Ishikawa (cell line): ENCODE data around the gene LDHAL6B.

Source experiments
- CEBPB ChIP-seq: IDR thresholded peaks from 2 replicates; pipeline ENCODE4 v1.6.1; 2012
- CREB1 ChIP-seq: IDR thresholded peaks from 2 replicates; pipeline ENCODE4 v1.6.1; 2012; ENCODE audit warnings: low read depth
- EGR1 ChIP-seq: IDR thresholded peaks from 2 replicates; pipeline ENCODE4 v1.6.1; 2012
- EP300 ChIP-seq: IDR thresholded peaks from 2 replicates; pipeline ENCODE4 v1.6.1; 2012; ENCODE audit warnings: borderline replicate concordance
- FOXM1 ChIP-seq: IDR thresholded peaks from 2 replicates; pipeline ENCODE4 v1.6.1; 2012; ENCODE audit warnings: low read depth, borderline replicate concordance
- MAX ChIP-seq: IDR thresholded peaks from 2 replicates; pipeline ENCODE4 v1.6.1; 2012
- NFIC ChIP-seq: IDR thresholded peaks from 2 replicates; pipeline ENCODE4 v1.6.1; 2012
- RAD21 ChIP-seq: IDR thresholded peaks from 2 replicates; pipeline ENCODE4 v1.6.1; 2012; ENCODE audit warnings: low read depth
- REST ChIP-seq: IDR thresholded peaks from 2 replicates; pipeline ENCODE4 v1.6.1; 2012; ENCODE audit warnings: low read depth, mild to moderate bottlenecking
- TAF1 ChIP-seq: IDR thresholded peaks from 2 replicates; pipeline ENCODE4 v1.6.1; 2012; ENCODE audit warnings: low read depth, mild to moderate bottlenecking
- TCF12 ChIP-seq: IDR thresholded peaks from 2 replicates; pipeline ENCODE4 v1.6.1; 2012; ENCODE audit warnings: low read depth
- TEAD4 ChIP-seq: IDR thresholded peaks from 2 replicates; pipeline ENCODE4 v1.6.1; 2012
- USF1 ChIP-seq: IDR thresholded peaks from 2 replicates; pipeline ENCODE4 v1.6.1; 2012
- YY1 ChIP-seq: IDR thresholded peaks from 2 replicates; pipeline ENCODE4 v1.6.1; 2012; ENCODE audit warnings: low read depth

GRCh38 chr15:59227021-59227420 is 20.4 kb downstream of the LDHAL6B start:
- TF ChIP-seq TAF1 = no peak
- TF ChIP-seq FOXM1 = no peak
- TF ChIP-seq MAX = no peak
- no peak for TF ChIP-seq TCF12
- TF ChIP-seq CEBPB = no peak
- TF ChIP-seq RAD21 = no peak
- no peak for TF ChIP-seq EGR1
- no peak for TF ChIP-seq CREB1
- TF ChIP-seq NFIC = no peak
- TF ChIP-seq REST = no peak
- TF ChIP-seq EP300 = no peak
- no peak for TF ChIP-seq TEAD4
- TF ChIP-seq YY1 = no peak
- TF ChIP-seq USF1 = no peak
